ENCODE results near the gene EHMT1. TPM values are rescaled to one million over a fixed set of nuclear protein-coding genes. Genes with fewer than 3 reads are reported as not detected.

The EHMT1 gene
- polyA plus RNA-seq, 1 of the 3 experiments (the other 2 are of a cell fraction): 39.5 TPM

DNA sequence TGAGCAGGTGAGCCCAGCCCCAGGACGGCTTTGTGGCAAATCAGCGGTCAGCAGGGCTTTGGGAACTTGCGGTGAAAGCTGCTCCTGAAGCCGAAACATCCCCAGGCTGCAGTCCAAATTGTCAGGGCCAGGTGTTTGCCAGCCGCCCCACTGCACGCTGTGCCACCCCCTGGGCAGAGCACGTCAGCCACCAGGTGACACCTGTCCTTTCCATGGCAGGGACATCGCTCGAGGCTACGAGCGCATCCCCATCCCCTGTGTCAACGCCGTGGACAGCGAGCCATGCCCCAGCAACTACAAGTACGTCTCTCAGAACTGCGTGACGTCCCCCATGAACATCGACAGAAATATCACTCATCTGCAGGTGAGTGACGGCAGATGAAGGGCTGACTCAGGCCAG is 194.4 kb downstream of the EHMT1 start:
- ChIA-PET CTCF (no interaction called here), POLR2A (no interaction called here)
- no peaks in the 10 kb centered on the region for H3K79me2 ChIP-seq (ENCODE audit: insufficient read depth)
- H3K9me2 ChIP-seq: no peaks in the 10 kb centered on the region
- peaks cover 20 to 69% of the 10 kb centered on the region in 2 experiments for H3K36me3 ChIP-seq (replicated peaks in 1 of 2; ENCODE audit: control insufficient read depth in 1 of 2, insufficient read depth in 2 of 2, low read length in 1 of 2)
- no peaks in the 10 kb centered on the region for H3F3A ChIP-seq (replicated peaks; ENCODE audit: insufficient read depth)
- H3K27me3 ChIP-seq (ENCODE audit: insufficient read depth): no peaks in the 10 kb centered on the region
- DNase-seq: no peak
- WGBS (ENCODE audit: low lambda C conversion rate): 91% methylated on average over 8 of the region's 19 CpGs
- no peak overlapping the region for H3K4me3 ChIP-seq (ENCODE audit: low read depth in 2 of 2, low read length in 1 of 2)
- H3K4me1 ChIP-seq (ENCODE audit: control insufficient read depth in 1 of 2, insufficient read depth in 2 of 2, low read depth in 1 of 2, low read length in 1 of 2): no peaks in the 10 kb centered on the region; a peak in 1 of 4 replicates
- H3K9me3 ChIP-seq: no peaks in the 10 kb centered on the region
- H3K4me2 ChIP-seq: no peak overlapping the region
- no peak overlapping the region for H3K9ac ChIP-seq
- H2AFZ ChIP-seq (ENCODE audit: low read depth): no peak overlapping the region
- no peaks in the 10 kb centered on the region for H4K20me1 ChIP-seq (ENCODE audit: insufficient read depth)
- H3K27ac ChIP-seq (ENCODE audit: low read depth in 2 of 2, low read length in 1 of 2): no peak overlapping the region
- TF ChIP-seq GATA2 (CRISPR knock-in tag; IDR thresholded peaks at IDR 0.05) (no peak), YY1 (IDR thresholded peaks at IDR 0.05; ENCODE audit: low read depth) (no peak), ELF1 (IDR thresholded peaks at IDR 0.05) (no peak), CHD2 (IDR thresholded peaks at IDR 0.05; ENCODE audit: low read length, partially characterized antibody) (no peak), EP300 (IDR thresholded peaks at IDR 0.05; ENCODE audit: borderline replicate concordance in 1 of 2, low read depth in 1 of 2, low read length in 1 of 2) (no peak), MXI1 (IDR thresholded peaks at IDR 0.05; ENCODE audit: low read depth, low read length) (no peak)
- TF ChIP-seq, protein P1, sequence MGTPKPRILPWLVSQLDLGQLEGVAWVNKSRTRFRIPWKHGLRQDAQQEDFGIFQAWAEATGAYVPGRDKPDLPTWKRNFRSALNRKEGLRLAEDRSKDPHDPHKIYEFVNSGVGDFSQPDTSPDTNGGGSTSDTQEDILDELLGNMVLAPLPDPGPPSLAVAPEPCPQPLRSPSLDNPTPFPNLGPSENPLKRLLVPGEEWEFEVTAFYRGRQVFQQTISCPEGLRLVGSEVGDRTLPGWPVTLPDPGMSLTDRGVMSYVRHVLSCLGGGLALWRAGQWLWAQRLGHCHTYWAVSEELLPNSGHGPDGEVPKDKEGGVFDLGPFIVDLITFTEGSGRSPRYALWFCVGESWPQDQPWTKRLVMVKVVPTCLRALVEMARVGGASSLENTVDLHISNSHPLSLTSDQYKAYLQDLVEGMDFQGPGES (IDR thresholded peaks at IDR 0.05; ENCODE audit: low read depth, low read length): no peak

DNA sequence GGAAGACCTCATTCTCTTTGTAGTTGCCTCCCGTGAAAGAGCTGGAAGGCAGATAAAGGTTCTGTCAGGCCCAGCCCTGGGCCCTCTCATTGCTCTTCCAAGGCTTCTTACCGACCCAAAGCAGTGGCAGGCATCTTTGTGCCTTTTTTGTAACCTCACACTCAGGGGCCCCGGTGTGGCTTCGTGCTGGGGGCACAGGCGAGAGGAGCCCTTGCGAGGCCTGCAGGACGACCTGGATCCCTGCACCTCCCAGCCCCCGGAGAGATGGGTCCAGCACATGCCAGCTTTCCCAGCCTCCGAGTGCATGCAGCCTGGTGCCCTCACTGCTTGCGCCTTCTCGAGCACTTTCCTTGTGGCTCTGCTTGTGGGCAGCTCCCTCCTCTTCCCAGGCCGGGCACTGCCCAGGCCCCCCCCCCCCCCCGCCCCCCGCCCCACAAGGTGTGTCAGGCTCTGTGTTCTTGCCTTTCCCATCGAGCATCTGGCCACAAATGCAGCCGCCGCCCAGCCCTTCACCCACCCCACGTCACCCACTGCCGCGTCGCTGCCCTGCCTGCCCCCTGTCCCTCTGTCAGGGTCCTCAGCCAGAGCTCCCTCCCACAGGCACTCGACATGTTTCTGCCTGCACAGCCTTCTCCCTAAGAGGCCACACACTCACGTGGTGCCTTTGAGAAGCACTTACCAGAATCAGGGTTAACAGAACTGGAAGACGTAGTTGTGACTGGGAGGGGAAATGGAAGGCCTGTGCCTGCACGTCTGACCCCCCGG is 195.0 kb downstream of the EHMT1 start:
- Histone ChIP-seq H2AFZ (ENCODE audit: low read depth) (no peak overlapping the region), H3K4me2 (no peak overlapping the region), H3F3A (replicated peaks; ENCODE audit: insufficient read depth) (no peaks in the 10 kb centered on the region), H3K4me1 (ENCODE audit: control insufficient read depth in 1 of 2, insufficient read depth in 2 of 2, low read depth in 1 of 2, low read length in 1 of 2) (no peaks in the 10 kb centered on the region; a peak in 1 of 4 replicates), H3K79me2 (ENCODE audit: insufficient read depth) (no peaks in the 10 kb centered on the region), H3K9me2 (no peaks in the 10 kb centered on the region), H3K27me3 (ENCODE audit: insufficient read depth) (no peaks in the 10 kb centered on the region), H3K4me3 (ENCODE audit: low read depth in 2 of 2, low read length in 1 of 2) (no peak overlapping the region), H4K20me1 (ENCODE audit: insufficient read depth) (no peaks in the 10 kb centered on the region), H3K36me3 (replicated peaks in 1 of 2; ENCODE audit: control insufficient read depth in 1 of 2, insufficient read depth in 2 of 2, low read length in 1 of 2) (peaks cover 16 to 70% of the 10 kb centered on the region in 2 experiments), H3K27ac (ENCODE audit: low read depth in 2 of 2, low read length in 1 of 2) (no peak overlapping the region), H3K9me3 (no peaks in the 10 kb centered on the region), H3K9ac (no peak overlapping the region)
- TF ChIP-seq, protein P2, sequence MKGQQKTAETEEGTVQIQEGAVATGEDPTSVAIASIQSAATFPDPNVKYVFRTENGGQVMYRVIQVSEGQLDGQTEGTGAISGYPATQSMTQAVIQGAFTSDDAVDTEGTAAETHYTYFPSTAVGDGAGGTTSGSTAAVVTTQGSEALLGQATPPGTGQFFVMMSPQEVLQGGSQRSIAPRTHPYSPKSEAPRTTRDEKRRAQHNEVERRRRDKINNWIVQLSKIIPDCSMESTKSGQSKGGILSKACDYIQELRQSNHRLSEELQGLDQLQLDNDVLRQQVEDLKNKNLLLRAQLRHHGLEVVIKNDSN (IDR thresholded peaks at IDR 0.05; ENCODE audit: borderline replicate concordance, low read depth): no peak
- TF ChIP-seq RCOR1 (IDR thresholded peaks at IDR 0.05; ENCODE audit: low read length) (no peak), RXRA (IDR thresholded peaks at IDR 0.05; ENCODE audit: borderline replicate concordance, low read depth) (no peak), NFIC (IDR thresholded peaks at IDR 0.05; ENCODE audit: borderline replicate concordance) (no peak), TAF1 (IDR thresholded peaks at IDR 0.05; ENCODE audit: borderline replicate concordance, low read depth, low read length) (no peak), TEAD4 (IDR thresholded peaks at IDR 0.05; ENCODE audit: borderline replicate concordance, insufficient read depth) (no peak), GATA2 (CRISPR knock-in tag; IDR thresholded peaks at IDR 0.05) (no peak), NRF1 (IDR thresholded peaks at IDR 0.05; ENCODE audit: low read depth, low read length) (no peak), FOXJ3 (CRISPR knock-in tag; IDR thresholded peaks at IDR 0.05) (no peak), TCF12 (IDR thresholded peaks at IDR 0.05) (no peak), CHD2 (IDR thresholded peaks at IDR 0.05; ENCODE audit: low read length, partially characterized antibody) (no peak), RFX5 (IDR thresholded peaks at IDR 0.05; ENCODE audit: low read length) (no peak), EP300 (IDR thresholded peaks at IDR 0.05; ENCODE audit: borderline replicate concordance in 1 of 2, low read depth in 1 of 2, low read length in 1 of 2) (no peak)
- TF ChIP-seq, protein P3, sequence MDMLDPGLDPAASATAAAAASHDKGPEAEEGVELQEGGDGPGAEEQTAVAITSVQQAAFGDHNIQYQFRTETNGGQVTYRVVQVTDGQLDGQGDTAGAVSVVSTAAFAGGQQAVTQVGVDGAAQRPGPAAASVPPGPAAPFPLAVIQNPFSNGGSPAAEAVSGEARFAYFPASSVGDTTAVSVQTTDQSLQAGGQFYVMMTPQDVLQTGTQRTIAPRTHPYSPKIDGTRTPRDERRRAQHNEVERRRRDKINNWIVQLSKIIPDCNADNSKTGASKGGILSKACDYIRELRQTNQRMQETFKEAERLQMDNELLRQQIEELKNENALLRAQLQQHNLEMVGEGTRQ (IDR thresholded peaks at IDR 0.05; ENCODE audit: borderline replicate concordance, low read depth, low read length): no peak
- TF ChIP-seq, protein P4, sequence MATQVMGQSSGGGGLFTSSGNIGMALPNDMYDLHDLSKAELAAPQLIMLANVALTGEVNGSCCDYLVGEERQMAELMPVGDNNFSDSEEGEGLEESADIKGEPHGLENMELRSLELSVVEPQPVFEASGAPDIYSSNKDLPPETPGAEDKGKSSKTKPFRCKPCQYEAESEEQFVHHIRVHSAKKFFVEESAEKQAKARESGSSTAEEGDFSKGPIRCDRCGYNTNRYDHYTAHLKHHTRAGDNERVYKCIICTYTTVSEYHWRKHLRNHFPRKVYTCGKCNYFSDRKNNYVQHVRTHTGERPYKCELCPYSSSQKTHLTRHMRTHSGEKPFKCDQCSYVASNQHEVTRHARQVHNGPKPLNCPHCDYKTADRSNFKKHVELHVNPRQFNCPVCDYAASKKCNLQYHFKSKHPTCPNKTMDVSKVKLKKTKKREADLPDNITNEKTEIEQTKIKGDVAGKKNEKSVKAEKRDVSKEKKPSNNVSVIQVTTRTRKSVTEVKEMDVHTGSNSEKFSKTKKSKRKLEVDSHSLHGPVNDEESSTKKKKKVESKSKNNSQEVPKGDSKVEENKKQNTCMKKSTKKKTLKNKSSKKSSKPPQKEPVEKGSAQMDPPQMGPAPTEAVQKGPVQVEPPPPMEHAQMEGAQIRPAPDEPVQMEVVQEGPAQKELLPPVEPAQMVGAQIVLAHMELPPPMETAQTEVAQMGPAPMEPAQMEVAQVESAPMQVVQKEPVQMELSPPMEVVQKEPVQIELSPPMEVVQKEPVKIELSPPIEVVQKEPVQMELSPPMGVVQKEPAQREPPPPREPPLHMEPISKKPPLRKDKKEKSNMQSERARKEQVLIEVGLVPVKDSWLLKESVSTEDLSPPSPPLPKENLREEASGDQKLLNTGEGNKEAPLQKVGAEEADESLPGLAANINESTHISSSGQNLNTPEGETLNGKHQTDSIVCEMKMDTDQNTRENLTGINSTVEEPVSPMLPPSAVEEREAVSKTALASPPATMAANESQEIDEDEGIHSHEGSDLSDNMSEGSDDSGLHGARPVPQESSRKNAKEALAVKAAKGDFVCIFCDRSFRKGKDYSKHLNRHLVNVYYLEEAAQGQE (IDR thresholded peaks at IDR 0.05; ENCODE audit: low read depth, low read length): no peak
- WGBS (ENCODE audit: low lambda C conversion rate): 92% methylated on average over 14 of the region's 26 CpGs
- ChIA-PET CTCF (no interaction called here), POLR2A (no interaction called here)
- DNase-seq: no peak
